Measurements from ENCODE around the gene PALS2. TPM values are rescaled to one million over a fixed set of nuclear protein-coding genes. Genes with fewer than 3 reads are reported as not detected.

Gene PALS2
- total RNA-seq, 1 experiment from 2014 or later: 48.2 TPM

DNA sequence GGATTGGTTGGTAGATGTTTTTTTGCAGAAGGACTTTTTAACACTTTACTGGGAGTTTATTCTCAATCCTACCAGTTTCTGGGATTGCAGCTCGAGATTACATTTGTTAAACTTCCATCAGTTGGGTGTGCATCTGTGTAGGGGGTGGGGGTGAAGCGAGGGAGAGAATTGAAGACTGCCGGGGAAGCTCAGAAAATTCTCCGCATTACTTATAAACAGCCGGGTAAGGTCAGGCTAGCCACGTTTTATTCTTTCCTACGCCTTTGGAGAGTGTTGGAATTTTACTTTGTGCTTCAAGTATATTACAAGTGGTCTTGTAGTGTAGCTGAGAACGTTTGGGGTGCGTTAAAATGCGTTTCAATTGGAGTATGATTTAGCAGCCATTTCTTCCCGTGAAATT lies 1.1 kb downstream of the PALS2 start:
- H3K9me3 ChIP-seq (ENCODE audit: control insufficient read depth, insufficient read depth, low read depth, low read length): no peaks in the 10 kb centered on the region
- intact Hi-C loops (cut with micrococcal nuclease; ENCODE audit: unreplicated experiment) (loop anchor here (10.0 kb wide), 1 partner anchor 170 kb away; no protein-coding TSS in a partner anchor), in situ Hi-C loops (cut with HindIII; ENCODE audit: low pct_unique_long_range_greater_than_20kb, low sequenced_read_pairs) (no loop called here)
- ATAC-seq: no peak
- peaks cover 20% of the 10 kb centered on the region for H3K4me1 ChIP-seq (ENCODE audit: control insufficient read depth, insufficient read depth, low read length)
- H3K36me3 ChIP-seq (ENCODE audit: control insufficient read depth, insufficient read depth, low read length): no peaks in the 10 kb centered on the region; the same call in 1 of the 2 replicates
- peak overlapping the region; percentile 83 for H3K27ac ChIP-seq (ENCODE audit: low read length)
- TF ChIP-seq, protein P1, sequence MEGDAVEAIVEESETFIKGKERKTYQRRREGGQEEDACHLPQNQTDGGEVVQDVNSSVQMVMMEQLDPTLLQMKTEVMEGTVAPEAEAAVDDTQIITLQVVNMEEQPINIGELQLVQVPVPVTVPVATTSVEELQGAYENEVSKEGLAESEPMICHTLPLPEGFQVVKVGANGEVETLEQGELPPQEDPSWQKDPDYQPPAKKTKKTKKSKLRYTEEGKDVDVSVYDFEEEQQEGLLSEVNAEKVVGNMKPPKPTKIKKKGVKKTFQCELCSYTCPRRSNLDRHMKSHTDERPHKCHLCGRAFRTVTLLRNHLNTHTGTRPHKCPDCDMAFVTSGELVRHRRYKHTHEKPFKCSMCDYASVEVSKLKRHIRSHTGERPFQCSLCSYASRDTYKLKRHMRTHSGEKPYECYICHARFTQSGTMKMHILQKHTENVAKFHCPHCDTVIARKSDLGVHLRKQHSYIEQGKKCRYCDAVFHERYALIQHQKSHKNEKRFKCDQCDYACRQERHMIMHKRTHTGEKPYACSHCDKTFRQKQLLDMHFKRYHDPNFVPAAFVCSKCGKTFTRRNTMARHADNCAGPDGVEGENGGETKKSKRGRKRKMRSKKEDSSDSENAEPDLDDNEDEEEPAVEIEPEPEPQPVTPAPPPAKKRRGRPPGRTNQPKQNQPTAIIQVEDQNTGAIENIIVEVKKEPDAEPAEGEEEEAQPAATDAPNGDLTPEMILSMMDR (IDR thresholded peaks at IDR 0.05): no peak
- H3K27me3 ChIP-seq (ENCODE audit: control insufficient read depth, insufficient read depth, low read length): peaks cover 19% of the 10 kb centered on the region
- H3K4me3 ChIP-seq (ENCODE audit: low read depth in 2 of 2, low read length in 2 of 2): peak overlapping the region; percentile 65 to 84
- CTCF ChIA-PET: interaction anchor here (0.7 kb wide), 1 partner anchor 175 kb away, joined by 3 read pairs; no protein-coding TSS in a partner anchor
- DNase-seq (ENCODE audit: low read depth, low spot score): no peak
- POLR2A ChIA-PET: no interaction called here
- BruUV-seq (replicated peaks): no TSS peak

DNA sequence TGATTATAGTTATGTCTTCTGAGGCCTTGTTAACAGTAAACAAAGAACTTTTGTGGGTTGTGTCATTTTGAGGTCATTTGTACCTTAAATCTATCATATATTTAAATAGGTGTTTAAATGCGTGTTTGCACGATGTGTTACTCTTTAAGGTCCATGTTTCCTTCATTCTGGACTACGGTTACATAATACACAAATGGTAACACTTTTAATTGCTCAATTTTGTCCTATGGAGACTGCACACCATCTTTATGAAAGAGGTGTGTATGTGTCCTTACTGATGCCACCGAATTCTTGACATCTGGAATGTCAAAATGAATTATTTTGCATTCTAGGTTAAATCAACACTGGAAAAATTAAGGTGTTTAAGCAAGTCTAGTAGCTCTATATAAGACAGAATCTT lies 1.7 kb downstream of the PALS2 start:
- CTCF ChIA-PET: interaction anchor here (1.0 kb wide), 1 partner anchor 90 kb away, joined by 4 read pairs; no protein-coding TSS in a partner anchor
- intact Hi-C loops (cut with micrococcal nuclease; ENCODE audit: unreplicated experiment): loop anchor here (5.0 to 10.0 kb wide), 2 partner anchors 147 to 170 kb away; no protein-coding TSS in a partner anchor
- peak overlapping the region; percentile 65 to 84; a peak in 3 of 4 replicates for H3K4me3 ChIP-seq (ENCODE audit: low read depth in 2 of 2, low read length in 2 of 2)
- H3K36me3 ChIP-seq (ENCODE audit: control insufficient read depth, insufficient read depth, low read length): no peaks in the 10 kb centered on the region; the same call in 1 of the 2 replicates
- H3K4me1 ChIP-seq (ENCODE audit: control insufficient read depth, insufficient read depth, low read length): peaks cover 21% of the 10 kb centered on the region
- in situ Hi-C loops (cut with HindIII; ENCODE audit: low pct_unique_long_range_greater_than_20kb, low sequenced_read_pairs): no loop called here
- H3K27ac ChIP-seq (ENCODE audit: low read length): peak overlapping the region; percentile 83
- POLR2A ChIA-PET: no interaction called here
- no TSS peak for BruUV-seq (replicated peaks)
- DNase-seq (ENCODE audit: low read depth, low spot score) (no peak), ATAC-seq (no peak)
- TF ChIP-seq POLR2AphosphoS5 (IDR thresholded peaks at IDR 0.05; ENCODE audit: low read depth, low read length) (no peak), TCF7L2 (IDR thresholded peaks at IDR 0.05; ENCODE audit: low read depth, low read length) (no peak), SIN3A (IDR thresholded peaks at IDR 0.05; ENCODE audit: borderline replicate concordance, insufficient read depth, low read depth, low read length) (no peak)
- TF ChIP-seq, protein P2, sequence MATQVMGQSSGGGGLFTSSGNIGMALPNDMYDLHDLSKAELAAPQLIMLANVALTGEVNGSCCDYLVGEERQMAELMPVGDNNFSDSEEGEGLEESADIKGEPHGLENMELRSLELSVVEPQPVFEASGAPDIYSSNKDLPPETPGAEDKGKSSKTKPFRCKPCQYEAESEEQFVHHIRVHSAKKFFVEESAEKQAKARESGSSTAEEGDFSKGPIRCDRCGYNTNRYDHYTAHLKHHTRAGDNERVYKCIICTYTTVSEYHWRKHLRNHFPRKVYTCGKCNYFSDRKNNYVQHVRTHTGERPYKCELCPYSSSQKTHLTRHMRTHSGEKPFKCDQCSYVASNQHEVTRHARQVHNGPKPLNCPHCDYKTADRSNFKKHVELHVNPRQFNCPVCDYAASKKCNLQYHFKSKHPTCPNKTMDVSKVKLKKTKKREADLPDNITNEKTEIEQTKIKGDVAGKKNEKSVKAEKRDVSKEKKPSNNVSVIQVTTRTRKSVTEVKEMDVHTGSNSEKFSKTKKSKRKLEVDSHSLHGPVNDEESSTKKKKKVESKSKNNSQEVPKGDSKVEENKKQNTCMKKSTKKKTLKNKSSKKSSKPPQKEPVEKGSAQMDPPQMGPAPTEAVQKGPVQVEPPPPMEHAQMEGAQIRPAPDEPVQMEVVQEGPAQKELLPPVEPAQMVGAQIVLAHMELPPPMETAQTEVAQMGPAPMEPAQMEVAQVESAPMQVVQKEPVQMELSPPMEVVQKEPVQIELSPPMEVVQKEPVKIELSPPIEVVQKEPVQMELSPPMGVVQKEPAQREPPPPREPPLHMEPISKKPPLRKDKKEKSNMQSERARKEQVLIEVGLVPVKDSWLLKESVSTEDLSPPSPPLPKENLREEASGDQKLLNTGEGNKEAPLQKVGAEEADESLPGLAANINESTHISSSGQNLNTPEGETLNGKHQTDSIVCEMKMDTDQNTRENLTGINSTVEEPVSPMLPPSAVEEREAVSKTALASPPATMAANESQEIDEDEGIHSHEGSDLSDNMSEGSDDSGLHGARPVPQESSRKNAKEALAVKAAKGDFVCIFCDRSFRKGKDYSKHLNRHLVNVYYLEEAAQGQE (IDR thresholded peaks at IDR 0.05; ENCODE audit: insufficient read depth in 1 of 2, low read depth in 2 of 2, low read length in 1 of 2): no peak
- TF ChIP-seq, protein P1 (IDR thresholded peaks at IDR 0.05): no peak
- no peaks in the 10 kb centered on the region for H3K9me3 ChIP-seq (ENCODE audit: control insufficient read depth, insufficient read depth, low read depth, low read length)
- peaks cover 13% of the 10 kb centered on the region for H3K27me3 ChIP-seq (ENCODE audit: control insufficient read depth, insufficient read depth, low read length)

Data from Panc1 (cell line).